ENCODE data around the gene GON4L. TPM values are rescaled to one million over a fixed set of nuclear protein-coding genes. Genes with fewer than 3 reads are reported as not detected.
A peak's percentile ranks its signal among the peaks of the same experiment; 100 is the strongest.
"Not testable (repeated sequence)": the region's sequence is repeated elsewhere in the genome, so short reads cannot be mapped to it uniquely, and the experiment has no call there.

The GON4L gene
- total RNA-seq, 1 experiment from 2014 or later: 15.6 TPM

DNA sequence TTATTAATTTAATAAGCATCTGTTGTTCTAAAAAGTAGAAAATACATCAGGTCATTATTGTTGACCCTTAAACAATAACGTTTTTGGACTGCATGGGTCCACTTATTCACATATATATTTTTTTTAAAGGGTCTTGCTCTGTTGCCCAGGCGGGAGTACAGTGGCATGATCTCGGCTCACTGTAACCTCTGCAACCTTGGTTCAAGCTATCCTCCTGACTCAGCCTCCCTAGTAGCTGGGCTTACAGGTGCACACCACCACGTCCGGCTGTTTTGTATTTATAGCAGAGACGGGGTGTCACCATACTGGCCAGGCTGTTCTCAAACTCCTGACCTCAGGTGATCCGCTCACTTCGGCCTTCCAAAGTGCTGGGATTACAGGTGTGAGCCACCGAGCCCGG lies 115.1 kb downstream of the GON4L start:
- no peaks in the 10 kb centered on the region for H3K9me3 ChIP-seq
- DNase-seq: no peak
- peaks cover 30% of the 10 kb centered on the region for H3K36me3 ChIP-seq
- H3K4me3 ChIP-seq: no peak overlapping the region
- H3K27me3 ChIP-seq: no peaks in the 10 kb centered on the region

DNA sequence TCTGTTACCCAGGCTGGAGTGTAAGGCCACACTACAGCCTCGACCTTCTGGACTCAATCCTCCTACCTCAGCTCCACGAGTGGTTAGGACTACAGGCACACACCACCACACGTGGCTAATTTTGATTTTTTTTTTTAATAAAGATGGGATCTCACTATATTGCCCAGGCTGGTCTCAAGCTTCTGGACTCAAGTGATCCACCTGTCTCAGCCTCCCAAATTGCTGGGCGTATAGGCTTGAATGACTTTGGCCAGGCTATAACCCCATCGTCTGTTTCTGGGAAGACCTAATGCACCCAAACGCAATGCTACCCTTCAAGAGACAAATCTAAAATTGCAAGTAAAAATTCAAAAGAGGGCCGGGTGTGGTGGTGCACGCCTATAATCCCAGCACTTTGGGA lies 116.0 kb downstream of the GON4L start:
- Histone ChIP-seq H3K27me3 (no peaks in the 10 kb centered on the region), H3K4me3 (no peak overlapping the region), H3K9me3 (no peaks in the 10 kb centered on the region), H3K36me3 (peaks cover 39% of the 10 kb centered on the region)
- no peak for DNase-seq

DNA sequence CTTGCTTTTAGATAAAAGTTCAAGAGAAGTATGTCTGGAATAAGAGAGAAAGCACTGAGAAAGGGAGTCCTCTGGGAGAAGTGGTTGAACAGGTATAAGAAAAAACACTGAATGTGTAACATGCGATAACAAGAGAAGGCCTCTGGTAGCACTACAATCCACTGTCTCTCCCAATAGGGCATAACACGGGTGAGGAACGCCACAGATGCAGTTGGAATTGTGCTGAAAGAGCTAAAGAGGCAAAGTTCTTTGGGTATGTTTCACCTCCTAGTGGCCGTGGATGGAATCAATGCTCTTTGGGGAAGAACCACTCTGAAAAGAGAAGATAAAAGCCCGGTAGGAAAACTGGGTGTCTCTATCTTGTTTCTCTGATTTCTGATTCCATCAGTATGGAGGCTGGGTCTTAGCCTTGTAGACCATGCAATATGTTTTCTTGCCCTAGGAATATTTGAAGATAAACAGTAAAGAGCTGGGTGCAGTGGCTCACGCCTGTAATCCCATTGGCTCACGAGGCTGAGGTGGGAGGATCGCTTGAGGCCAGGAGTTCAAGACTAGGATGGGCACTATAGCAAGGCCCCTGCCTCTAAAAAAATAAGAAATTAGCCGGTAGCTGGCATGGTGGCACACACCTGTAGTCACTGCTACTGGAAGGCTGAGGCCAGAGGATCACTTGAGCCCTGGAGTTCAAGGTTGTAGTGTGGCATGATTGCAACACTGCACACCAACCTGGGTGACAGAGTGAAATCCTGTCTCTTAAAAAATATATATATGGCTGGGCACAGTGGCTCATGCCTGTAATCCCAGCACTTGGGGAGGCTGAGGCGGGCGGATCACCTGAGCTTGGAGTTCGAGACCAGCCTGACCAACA lies 127.7 kb downstream of the GON4L start:
- Histone ChIP-seq H3K27me3 (no peaks in the 10 kb centered on the region), H3K36me3 (peaks cover 78% of the 10 kb centered on the region), H3K4me3 (no peak overlapping the region), H3K9me3 (no peaks in the 10 kb centered on the region)
- peak; percentile 51 for DNase-seq

DNA sequence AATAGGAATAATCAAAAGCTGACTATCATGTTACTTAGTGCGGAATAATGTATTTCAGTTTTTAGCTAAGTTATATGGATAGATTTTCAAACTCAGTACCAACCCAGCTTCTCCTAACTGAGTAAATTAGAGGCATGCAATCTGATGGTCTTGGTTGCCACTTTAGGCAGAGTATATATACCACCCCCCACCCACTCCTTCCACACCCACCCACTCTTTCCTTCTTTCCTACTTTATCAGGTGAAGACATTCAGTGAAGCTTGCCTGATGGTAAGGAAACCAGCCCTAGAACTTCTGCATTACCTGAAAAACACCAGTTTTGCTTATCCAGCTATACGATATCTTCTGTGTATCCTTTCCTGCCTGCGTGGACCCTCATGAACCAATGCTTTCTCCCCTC lies 131.9 kb downstream of the GON4L start:
- Histone ChIP-seq H3K27me3 (no peaks in the 10 kb centered on the region), H3K36me3 (peaks cover 73% of the 10 kb centered on the region), H3K4me3 (no peak overlapping the region), H3K9me3 (no peaks in the 10 kb centered on the region)
- DNase-seq: no peak

DNA sequence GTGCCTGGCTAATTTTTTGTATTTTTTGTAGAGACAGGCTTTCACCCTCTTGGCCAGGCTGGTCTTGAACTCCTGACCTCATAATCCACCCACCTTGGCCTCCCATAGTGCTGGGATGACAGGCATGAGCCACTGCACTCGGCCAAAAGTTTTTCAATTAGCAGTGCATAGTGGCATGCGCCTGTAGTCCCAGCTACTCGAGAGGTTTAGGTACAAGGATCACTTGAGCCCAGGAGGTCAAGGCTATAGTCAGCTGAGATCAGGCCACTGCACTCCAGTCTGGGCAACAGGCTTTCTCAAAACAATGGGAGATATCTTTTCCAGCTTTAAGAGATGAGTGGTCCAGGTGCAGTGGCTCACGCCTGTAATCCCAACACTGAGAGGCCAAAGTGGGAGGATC lies 137.3 kb downstream of the GON4L start:
- no peak for DNase-seq
- H3K4me3 ChIP-seq: no peak overlapping the region
- no peaks in the 10 kb centered on the region for H3K9me3 ChIP-seq

DNA sequence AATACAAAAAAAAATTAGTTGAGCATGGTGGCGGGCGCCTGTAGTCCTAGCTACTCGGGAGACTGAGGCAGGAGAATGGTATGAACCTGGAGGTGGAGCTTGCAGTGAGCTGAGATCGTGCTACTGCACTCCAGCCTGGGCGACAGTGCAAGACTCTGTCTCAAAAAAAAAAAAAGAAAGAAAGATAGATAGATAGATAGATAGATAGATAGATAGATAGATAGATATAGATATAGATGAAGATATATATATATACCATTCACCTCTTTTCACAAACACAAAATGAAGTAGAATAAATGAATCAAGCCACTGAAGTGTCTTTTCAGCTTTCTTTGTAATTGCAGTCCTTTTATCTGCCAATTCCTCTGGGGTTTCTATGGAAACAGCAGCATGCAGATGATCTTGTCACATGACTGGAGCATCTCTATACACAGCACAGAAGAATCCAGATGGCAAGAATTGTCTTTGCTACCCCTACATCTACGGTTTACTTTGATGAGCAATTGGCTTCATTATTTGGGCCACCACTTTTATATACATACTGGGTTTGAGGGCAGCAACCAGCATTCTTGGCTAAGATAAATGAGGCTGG lies 138.4 kb downstream of the GON4L start:
- peaks cover 67% of the 10 kb centered on the region for H3K36me3 ChIP-seq
- not testable (repeated sequence) for DNase-seq, H3K4me3 ChIP-seq, H3K9me3 ChIP-seq, H3K27me3 ChIP-seq

More for the DNA sequence above, 137.3 kb downstream of the GON4L start:
- no peaks in the 10 kb centered on the region for H3K27me3 ChIP-seq
- peaks cover 65% of the 10 kb centered on the region for H3K36me3 ChIP-seq

DNA sequence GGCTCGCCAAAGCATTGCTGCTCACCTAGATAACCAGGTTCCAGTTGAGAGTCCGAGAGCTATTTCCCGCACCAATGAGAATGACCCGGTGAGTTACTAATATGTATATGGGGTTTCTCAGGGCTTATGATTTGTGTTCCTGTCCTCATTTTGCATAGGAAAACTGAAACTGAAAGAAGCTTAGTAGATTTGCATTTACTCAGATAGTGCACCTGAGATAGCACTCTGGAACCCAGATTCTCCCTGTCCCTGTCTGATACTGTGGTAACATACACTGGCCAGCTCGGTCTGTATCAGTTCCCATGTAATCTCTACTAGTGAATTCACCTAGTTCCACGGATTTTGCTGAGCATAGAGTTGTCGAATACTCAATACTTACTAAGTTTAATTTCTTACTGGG lies 140.0 kb downstream of the GON4L start:
- Histone ChIP-seq H3K4me3 (no peak overlapping the region), H3K9me3 (no peaks in the 10 kb centered on the region), H3K27me3 (no peaks in the 10 kb centered on the region), H3K36me3 (peaks cover 66% of the 10 kb centered on the region)
- no peak for DNase-seq

DNA sequence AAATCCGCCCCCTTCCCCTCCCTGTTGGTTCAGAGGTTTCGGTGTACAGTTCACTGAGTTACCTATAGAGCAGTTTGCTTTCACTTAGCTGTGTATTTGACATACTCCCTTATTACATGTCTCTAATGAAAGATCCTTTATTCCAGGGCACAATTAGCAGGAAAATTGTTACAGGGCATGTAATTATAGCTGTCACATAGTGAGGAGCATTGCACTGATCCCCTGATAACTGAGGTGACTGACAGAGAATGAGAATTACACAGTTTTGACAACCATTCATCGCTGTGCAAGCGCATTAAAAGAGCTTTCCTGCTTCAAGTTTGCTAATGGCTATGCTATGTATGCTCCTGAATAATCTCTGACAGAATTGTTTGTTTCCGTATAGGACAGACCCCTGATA lies 141.2 kb downstream of the GON4L start:
- Histone ChIP-seq H3K27me3 (no peaks in the 10 kb centered on the region), H3K36me3 (peaks cover 67% of the 10 kb centered on the region), H3K4me3 (no peak overlapping the region), H3K9me3 (no peaks in the 10 kb centered on the region)
- DNase-seq: no peak

DNA sequence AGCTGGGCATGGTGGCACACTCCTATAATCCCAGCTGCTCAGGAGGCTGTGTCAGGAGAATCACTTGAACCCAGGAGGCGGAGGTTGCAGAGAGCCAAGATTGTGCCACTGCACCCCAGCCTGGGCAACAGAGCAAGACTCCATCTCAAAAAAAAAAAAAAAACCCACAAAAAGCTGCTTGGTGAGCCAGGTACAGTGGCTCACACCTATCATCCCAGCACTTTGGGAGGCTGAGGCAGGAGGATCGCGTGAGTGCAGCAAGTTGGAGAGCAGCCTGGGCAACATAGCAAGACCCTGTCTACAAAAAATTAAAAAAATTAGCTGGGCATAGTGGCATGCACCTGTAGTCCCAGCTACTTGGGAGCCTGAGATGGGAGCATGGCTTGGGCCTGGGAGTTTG lies 142.0 kb downstream of the GON4L start:
- peaks cover 67% of the 10 kb centered on the region for H3K36me3 ChIP-seq
- DNase-seq, H3K9me3 ChIP-seq: not testable (repeated sequence)

DNA sequence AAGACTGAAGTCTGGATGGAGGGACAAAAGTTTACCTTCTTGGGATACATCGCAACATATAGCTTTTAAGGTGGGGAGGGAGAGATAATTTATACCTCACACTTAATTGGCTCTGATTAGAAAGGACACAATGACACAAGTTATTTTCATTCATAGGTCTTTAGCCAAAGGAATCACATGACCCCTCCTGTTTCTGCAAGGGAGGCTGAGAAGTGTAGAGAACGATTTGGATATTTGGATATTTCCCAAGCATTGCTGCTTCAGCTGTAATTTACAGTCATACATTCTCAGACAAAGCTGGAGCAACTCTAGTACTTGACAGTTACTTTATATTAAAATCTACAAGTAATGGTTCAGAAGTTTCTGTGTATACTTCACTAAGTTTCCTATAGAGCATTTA lies 143.9 kb downstream of the GON4L start:
- H3K36me3 ChIP-seq: peaks cover 76% of the 10 kb centered on the region
- no peak overlapping the region for H3K4me3 ChIP-seq
- no peak for DNase-seq
- no peaks in the 10 kb centered on the region for H3K27me3 ChIP-seq
- peaks cover 3% of the 10 kb centered on the region for H3K9me3 ChIP-seq

More for the DNA sequence above, 142.0 kb downstream of the GON4L start:
- not testable (repeated sequence) for H3K4me3 ChIP-seq, H3K27me3 ChIP-seq

DNA sequence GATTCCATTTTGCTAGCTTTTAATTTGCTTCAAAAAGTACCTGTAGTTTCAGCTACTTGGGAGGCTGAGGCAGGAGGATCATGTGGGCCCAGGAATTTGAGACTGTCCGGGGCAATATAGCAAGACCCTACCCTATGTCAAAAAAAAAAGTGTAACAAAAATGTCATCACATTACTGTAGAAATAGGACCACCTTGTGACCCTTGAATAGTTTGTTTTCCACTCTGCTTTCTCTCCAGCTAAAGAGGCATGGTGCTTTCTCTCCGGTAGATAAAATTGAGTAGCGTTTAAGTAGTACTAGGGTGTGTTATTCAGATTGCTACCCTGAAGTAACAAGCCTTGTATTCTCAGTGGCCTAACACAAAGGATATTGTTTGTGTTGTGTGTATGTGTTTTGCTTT lies 144.4 kb downstream of the GON4L start:
- not testable (repeated sequence) for H3K9me3 ChIP-seq, DNase-seq, H3K4me3 ChIP-seq, H3K27me3 ChIP-seq
- peaks cover 75% of the 10 kb centered on the region for H3K36me3 ChIP-seq

DNA sequence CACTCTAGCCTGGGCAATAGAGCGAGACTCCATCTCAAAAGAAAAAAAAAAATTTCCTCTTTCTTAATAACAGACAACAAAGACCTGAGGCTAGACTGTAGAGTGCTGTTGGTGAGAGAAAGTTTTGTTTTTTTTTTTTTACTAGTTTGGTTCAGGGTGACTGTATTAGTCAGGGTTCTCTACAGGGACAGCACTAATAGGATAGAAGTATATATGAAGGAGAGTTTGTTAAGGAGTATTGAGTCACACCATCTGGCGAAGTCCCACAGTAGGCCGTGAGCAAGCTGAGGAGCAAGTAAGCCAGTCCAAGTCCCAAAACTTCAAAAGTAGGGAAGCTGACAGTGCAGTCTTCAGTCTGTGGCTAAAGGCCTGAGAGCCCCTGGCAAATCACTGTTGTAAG lies 145.6 kb downstream of the GON4L start:
- H3K9me3 ChIP-seq, DNase-seq, H3K27me3 ChIP-seq, H3K4me3 ChIP-seq: not testable (repeated sequence)
- H3K36me3 ChIP-seq: peaks cover 68% of the 10 kb centered on the region

DNA sequence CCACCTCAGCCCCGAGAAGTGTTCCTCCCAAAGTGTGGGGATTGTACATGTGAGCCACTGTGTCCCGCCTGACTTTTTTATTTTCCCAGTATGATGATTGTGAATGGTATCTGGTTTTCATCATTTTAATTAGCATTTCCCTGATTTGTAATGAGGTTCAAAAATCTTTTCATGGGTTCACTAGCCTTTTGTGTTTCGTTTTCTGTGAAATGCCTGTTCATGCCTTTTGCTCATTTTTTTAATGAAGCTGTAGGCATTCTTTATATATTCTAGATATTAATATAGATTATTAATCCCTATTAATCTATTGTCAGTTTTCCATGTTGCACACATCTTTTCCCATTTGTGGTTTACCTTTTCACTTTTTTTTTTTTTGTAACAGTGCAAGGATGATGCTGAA lies 147.6 kb downstream of the GON4L start:
- Histone ChIP-seq H3K4me3 (no peak overlapping the region), H3K27me3 (no peaks in the 10 kb centered on the region), H3K9me3 (peaks cover 3% of the 10 kb centered on the region), H3K36me3 (peaks cover 53% of the 10 kb centered on the region)
- DNase-seq: no peak

DNA sequence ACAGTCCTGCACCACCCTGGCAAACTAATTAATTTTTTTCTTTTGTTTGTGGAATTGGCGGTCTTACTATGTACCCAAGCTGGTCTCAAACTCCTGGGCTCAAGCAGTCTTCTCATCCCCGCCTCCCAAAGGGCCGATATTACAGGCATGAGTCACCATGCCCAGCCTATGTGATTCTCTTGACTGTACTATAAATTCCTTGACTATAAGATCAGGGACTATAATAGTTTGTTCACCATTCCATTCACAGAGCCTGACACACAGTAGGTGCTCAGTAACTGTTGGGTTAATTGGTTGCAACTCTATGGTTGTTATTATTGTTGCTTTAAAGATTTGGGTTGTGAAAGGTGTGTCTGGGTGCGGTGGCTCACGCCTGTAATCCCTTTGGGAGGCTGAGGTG lies 150.9 kb downstream of the GON4L start:
- H3K27me3 ChIP-seq: no peaks in the 10 kb centered on the region
- peaks cover 42% of the 10 kb centered on the region for H3K36me3 ChIP-seq
- peak; percentile 72 for DNase-seq
- no peak overlapping the region for H3K4me3 ChIP-seq
- peaks cover 3% of the 10 kb centered on the region for H3K9me3 ChIP-seq

DNA sequence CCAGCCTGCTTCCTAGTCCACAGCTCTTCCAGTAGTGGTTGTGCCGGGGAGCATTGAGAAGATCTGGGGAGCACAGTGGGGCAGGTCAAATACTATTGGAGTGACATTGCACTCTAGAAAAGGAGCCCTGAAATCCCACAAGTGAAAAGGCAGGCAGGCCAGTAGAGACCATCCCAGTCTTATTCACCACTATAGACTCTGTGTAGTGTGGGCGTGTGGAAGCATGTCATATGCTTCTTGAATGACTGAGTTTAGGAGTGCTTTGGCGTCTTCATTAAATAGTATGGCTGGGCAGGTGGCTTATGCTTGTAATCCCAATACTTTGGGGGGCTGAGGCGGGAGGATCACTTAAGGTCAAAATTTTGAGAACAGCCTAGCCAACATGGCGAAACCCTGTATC lies 152.6 kb downstream of the GON4L start:
- not testable (repeated sequence) for H3K9me3 ChIP-seq

DNA sequence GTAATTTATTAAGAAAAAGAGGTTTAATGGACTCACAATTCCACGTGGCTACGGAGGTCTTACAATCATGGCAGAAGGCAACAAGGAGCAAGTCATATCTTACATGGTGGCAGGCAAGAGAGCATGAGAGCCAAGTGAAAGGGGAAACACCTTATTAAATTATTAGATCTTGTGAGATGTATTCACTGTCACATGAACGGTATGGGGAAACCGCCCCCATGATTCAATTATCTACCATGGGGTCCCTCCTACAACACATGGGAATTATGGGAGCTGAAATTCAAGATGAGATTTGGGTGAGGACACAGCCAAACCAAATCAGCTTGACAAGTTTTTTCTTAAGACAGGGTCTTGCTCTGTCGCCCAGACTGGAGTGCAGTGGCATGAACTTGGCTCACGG lies 153.8 kb downstream of the GON4L start:
- Histone ChIP-seq H3K27me3 (no peaks in the 10 kb centered on the region), H3K4me3 (no peak overlapping the region), H3K36me3 (peaks cover 37% of the 10 kb centered on the region), H3K9me3 (0 out of 2 replicates have a peak, but pooled peaks cover 3% of the 10 kb centered on the region)
- DNase-seq: no peak

More for the DNA sequence above, 152.6 kb downstream of the GON4L start:
- DNase-seq, H3K27me3 ChIP-seq, H3K4me3 ChIP-seq: not testable (repeated sequence)
- H3K36me3 ChIP-seq: peaks cover 36% of the 10 kb centered on the region

DNA sequence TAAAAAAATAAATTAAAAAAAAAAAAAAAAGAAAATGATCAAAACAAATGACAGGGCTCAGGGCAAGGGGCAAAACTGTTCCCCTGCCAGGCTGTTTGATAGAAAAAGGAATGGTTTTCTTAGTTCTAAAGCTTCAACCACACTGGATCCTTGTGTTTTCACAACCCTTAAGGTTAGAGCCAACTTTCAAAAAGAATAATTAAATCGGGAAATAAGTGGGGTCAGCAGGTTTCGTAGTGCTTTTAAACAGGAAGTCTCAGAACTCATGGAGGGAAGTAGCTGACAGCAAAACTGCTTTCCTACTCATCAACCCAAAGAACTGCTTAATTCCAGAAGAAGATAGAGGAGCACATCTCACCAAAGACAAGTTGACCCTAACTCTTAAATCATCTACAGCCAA lies 155.3 kb downstream of the GON4L start:
- not testable (repeated sequence) for H3K9me3 ChIP-seq, DNase-seq, H3K4me3 ChIP-seq, H3K27me3 ChIP-seq
- H3K36me3 ChIP-seq: peaks cover 42% of the 10 kb centered on the region
